ENCODE data around the gene AURKAIP1. TPM values are rescaled to one million over a fixed set of nuclear protein-coding genes. Genes with fewer than 3 reads are reported as not detected.

The AURKAIP1 gene
- total and polyA plus RNA-seq, 3 experiments from 2014 or later = 157 to 169 (median 159) TPM

Other genes with a start within 250 kb of the AURKAIP1 start
- not detected for gene TTLL10, start 201.3 kb downstream of the AURKAIP1 start, total RNA-seq
- gene TTLL10, start 201.3 kb downstream of the AURKAIP1 start, polyA plus RNA-seq = not detected
- 10 to 100 TPM; 91.0 to 97.1 TPM for gene TNFRSF18, start 168.6 kb downstream of the AURKAIP1 start, total RNA-seq
- gene TNFRSF18, start 168.6 kb downstream of the AURKAIP1 start, polyA plus RNA-seq = 2.0 TPM
- 100 to 1,000 TPM; 180 to 193 TPM for gene TNFRSF4, start 161.1 kb downstream of the AURKAIP1 start, total RNA-seq
- 1.9 TPM for gene TNFRSF4, start 161.1 kb downstream of the AURKAIP1 start, polyA plus RNA-seq
- gene SDF4, start 143.2 kb downstream of the AURKAIP1 start, total RNA-seq = 100 to 1,000 TPM; 158 to 169 TPM
- gene SDF4, start 143.2 kb downstream of the AURKAIP1 start, polyA plus RNA-seq = 108 TPM
- 10 to 100 TPM; 23.7 to 24.1 TPM for gene B3GALT6, start 143.0 kb downstream of the AURKAIP1 start, total RNA-seq
- 16.4 TPM for gene B3GALT6, start 143.0 kb downstream of the AURKAIP1 start, polyA plus RNA-seq
- 1 to 10 TPM in 1 of 2 experiments, under 1 TPM in 1; 0.51 to 1.1 TPM for gene C1QTNF12, start 128.5 kb downstream of the AURKAIP1 start, total RNA-seq
- gene C1QTNF12, start 128.5 kb downstream of the AURKAIP1 start, polyA plus RNA-seq = not detected
- 10 to 100 TPM; 76.7 to 79.3 TPM for gene UBE2J2, start 101.4 kb downstream of the AURKAIP1 start, total RNA-seq
- gene UBE2J2, start 101.4 kb downstream of the AURKAIP1 start, polyA plus RNA-seq = 79.7 TPM
- 1 to 10 TPM; 2.9 to 5.0 TPM for gene SCNN1D, start 94.8 kb downstream of the AURKAIP1 start, total RNA-seq
- gene SCNN1D, start 94.8 kb downstream of the AURKAIP1 start, polyA plus RNA-seq = 0.09 TPM
- 10 to 100 TPM; 36.4 to 38.8 TPM for gene ACAP3, start 67.3 kb downstream of the AURKAIP1 start, total RNA-seq
- gene ACAP3, start 67.3 kb downstream of the AURKAIP1 start, polyA plus RNA-seq = 6.9 TPM
- gene PUSL1, start 66.6 kb downstream of the AURKAIP1 start, total RNA-seq = 10 to 100 TPM; 32.9 to 34.3 TPM
- gene PUSL1, start 66.6 kb downstream of the AURKAIP1 start, polyA plus RNA-seq = 22.0 TPM
- 100 to 1,000 TPM; 117 to 118 TPM for gene INTS11, start 50.5 kb downstream of the AURKAIP1 start, total RNA-seq
- gene INTS11, start 50.5 kb downstream of the AURKAIP1 start, polyA plus RNA-seq = 70.5 TPM
- 10 to 100 TPM; 17.6 to 18.3 TPM for gene CPTP, start 50.4 kb downstream of the AURKAIP1 start, total RNA-seq
- gene CPTP, start 50.4 kb downstream of the AURKAIP1 start, polyA plus RNA-seq = 23.6 TPM
- under 1 TPM; 0.53 to 0.62 TPM for gene TAS1R3, start 43.9 kb downstream of the AURKAIP1 start, total RNA-seq
- 0.28 TPM for gene TAS1R3, start 43.9 kb downstream of the AURKAIP1 start, polyA plus RNA-seq
- gene DVL1, start 25.8 kb downstream of the AURKAIP1 start, total RNA-seq = 10 to 100 TPM; 39.7 to 41.1 TPM
- gene DVL1, start 25.8 kb downstream of the AURKAIP1 start, polyA plus RNA-seq = 1.6 TPM
- under 1 TPM; 0.26 to 0.29 TPM for gene MXRA8, start 16.7 kb downstream of the AURKAIP1 start, total RNA-seq
- gene MXRA8, start 16.7 kb downstream of the AURKAIP1 start, polyA plus RNA-seq = 0.61 TPM
- 100 to 1,000 TPM; 119 to 124 TPM for gene CCNL2, start 24.1 kb upstream of the AURKAIP1 start, total RNA-seq
- 29.0 TPM for gene CCNL2, start 24.1 kb upstream of the AURKAIP1 start, polyA plus RNA-seq
- gene MRPL20, start 32.1 kb upstream of the AURKAIP1 start, total RNA-seq = 100 to 1,000 TPM; 206 to 208 TPM
- gene MRPL20, start 32.1 kb upstream of the AURKAIP1 start, polyA plus RNA-seq = 198 TPM
- not detected for gene ANKRD65, start 46.1 kb upstream of the AURKAIP1 start, total RNA-seq
- not detected for gene ANKRD65, start 46.1 kb upstream of the AURKAIP1 start, polyA plus RNA-seq
- under 1 TPM in 1 of 2 experiments, not detected in 1; 0.31 TPM for gene VWA1, start 60.5 kb upstream of the AURKAIP1 start, total RNA-seq
- gene VWA1, start 60.5 kb upstream of the AURKAIP1 start, polyA plus RNA-seq = not detected
- gene ATAD3C, start 74.5 kb upstream of the AURKAIP1 start, total RNA-seq = 1 to 10 TPM in 1 of 2 experiments, under 1 TPM in 1; 0.53 to 1.9 TPM
- gene ATAD3C, start 74.5 kb upstream of the AURKAIP1 start, polyA plus RNA-seq = 4.3 TPM
- gene ATAD3B, start 96.6 kb upstream of the AURKAIP1 start, total RNA-seq = 10 to 100 TPM; 81.6 to 86.6 TPM
- 7.9 TPM for gene ATAD3B, start 96.6 kb upstream of the AURKAIP1 start, polyA plus RNA-seq
- gene ATAD3A, start 137.0 kb upstream of the AURKAIP1 start, total RNA-seq = 10 to 100 TPM; 97.4 to 98.7 TPM
- 16.0 TPM for gene ATAD3A, start 137.0 kb upstream of the AURKAIP1 start, polyA plus RNA-seq
- under 1 TPM; 0.33 to 0.59 TPM for gene TMEM240, start 165.4 kb upstream of the AURKAIP1 start, total RNA-seq
- gene TMEM240, start 165.4 kb upstream of the AURKAIP1 start, polyA plus RNA-seq = not detected
- gene SSU72, start 199.7 kb upstream of the AURKAIP1 start, total RNA-seq = 100 to 1,000 TPM; 123 to 128 TPM
- gene SSU72, start 199.7 kb upstream of the AURKAIP1 start, polyA plus RNA-seq = 231 TPM
- 1 to 10 TPM; 2.9 to 3.1 TPM for gene FNDC10, start 224.9 kb upstream of the AURKAIP1 start, total RNA-seq
- gene FNDC10, start 224.9 kb upstream of the AURKAIP1 start, polyA plus RNA-seq = 1.1 TPM
- 10 to 100 TPM; 45.7 to 46.6 TPM for gene MIB2, start 240.3 kb upstream of the AURKAIP1 start, total RNA-seq
- 40.4 TPM for gene MIB2, start 240.3 kb upstream of the AURKAIP1 start, polyA plus RNA-seq